ENCODE data around the gene LRFN5. TPM values are rescaled to one million over a fixed set of nuclear protein-coding genes. Genes with fewer than 3 reads are reported as not detected.

The LRFN5 gene
- total RNA-seq, 3 donors from 2014 or later: 1.4 to 5.2 (median 3.2) TPM

- intact Hi-C loops (cut with DNase I; ENCODE audit: low total_unique reads): no loop called here
- Histone ChIP-seq H3K4me3 (no peak overlapping the region), H3K9me3 (no peaks in the 10 kb centered on the region), H3K27ac (peak overlapping the region in 1 of 2 donors; percentile 8), H3K27me3 (no peaks in the 10 kb centered on the region), H3K4me1 (no peaks in the 10 kb centered on the region), H3K36me3 (no peaks in the 10 kb centered on the region)
- no peak for DNase-seq (ENCODE audit: low spot score in 2 of 2)
- TF ChIP-seq POLR2AphosphoS5 (IDR thresholded peaks at IDR 0.05): no peak
- TF ChIP-seq CTCF (IDR thresholded peaks at IDR 0.05): no peak
- no peak for TF ChIP-seq POLR2A (IDR thresholded peaks at IDR 0.05)
Measured at GRCh38 chr14:41830714-41831406, 224.2 kb downstream of the LRFN5 start.

DNA sequence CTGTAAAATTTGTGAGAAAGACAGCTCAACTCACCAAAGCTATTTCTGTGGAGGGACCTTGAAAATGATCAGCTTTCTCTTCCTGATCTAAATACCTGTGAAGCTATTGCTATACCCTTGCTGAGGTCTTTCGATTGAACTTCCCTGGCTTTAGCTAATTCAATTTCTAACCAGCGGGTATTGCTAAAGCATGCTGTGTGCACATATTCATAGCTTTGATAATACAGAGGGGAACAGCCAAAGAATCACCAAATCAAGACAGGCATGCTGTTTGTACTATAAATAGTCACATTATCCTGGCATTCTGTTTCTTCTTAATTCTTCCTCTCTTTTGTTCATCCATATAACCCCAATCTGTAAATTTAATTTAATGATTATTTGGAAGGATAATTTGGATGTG is 233.0 kb downstream of the LRFN5 start:
- no peaks in the 10 kb centered on the region for H3K36me3 ChIP-seq
- intact Hi-C loops (cut with DNase I; ENCODE audit: low total_unique reads): no loop called here
- no peak for TF ChIP-seq POLR2AphosphoS5 (IDR thresholded peaks at IDR 0.05)
- TF ChIP-seq CTCF (IDR thresholded peaks at IDR 0.05): no peak
- no peak for TF ChIP-seq POLR2A (IDR thresholded peaks at IDR 0.05)

GRCh38 chr14:41859336-41859735 is 252.7 kb downstream of the LRFN5 start:
- TF ChIP-seq POLR2AphosphoS5 (IDR thresholded peaks at IDR 0.05) (no peak), CTCF (IDR thresholded peaks at IDR 0.05) (no peak)
- H3K9me3 ChIP-seq: no peaks in the 10 kb centered on the region
- no peaks in the 10 kb centered on the region for H3K36me3 ChIP-seq
- no peak overlapping the region for H3K4me3 ChIP-seq
- H3K27ac ChIP-seq: no peak overlapping the region
- DNase-seq (ENCODE audit: low spot score in 2 of 2): no peak
- H3K27me3 ChIP-seq: no peaks in the 10 kb centered on the region
- no peaks in the 10 kb centered on the region for H3K4me1 ChIP-seq
- intact Hi-C loops (cut with DNase I; ENCODE audit: low total_unique reads): no loop called here

More for the DNA sequence above, 233.0 kb downstream of the LRFN5 start:
- H3K27ac ChIP-seq: no peak overlapping the region
- H3K4me3 ChIP-seq: no peak overlapping the region
- H3K9me3 ChIP-seq: no peaks in the 10 kb centered on the region
- no peaks in the 10 kb centered on the region for H3K27me3 ChIP-seq
- no peaks in the 10 kb centered on the region for H3K4me1 ChIP-seq
- DNase-seq (ENCODE audit: low spot score in 2 of 2): no peak

- intact Hi-C loops (cut with DNase I; ENCODE audit: low total_unique reads): no loop called here
- no peak for DNase-seq (ENCODE audit: low spot score in 2 of 2)
Measured at GRCh38 chr14:41860586-41860985, 253.9 kb downstream of the LRFN5 start.

More at GRCh38 chr14:41860586-41860985, 253.9 kb downstream of the LRFN5 start:
- no peak overlapping the region for H3K4me3 ChIP-seq
- H3K36me3 ChIP-seq: no peaks in the 10 kb centered on the region
- H3K27me3 ChIP-seq: no peaks in the 10 kb centered on the region
- TF ChIP-seq CTCF (IDR thresholded peaks at IDR 0.05): no peak
- no peak for TF ChIP-seq POLR2AphosphoS5 (IDR thresholded peaks at IDR 0.05)
- no peak for TF ChIP-seq POLR2A (IDR thresholded peaks at IDR 0.05)
- no peak overlapping the region for H3K27ac ChIP-seq
- H3K4me1 ChIP-seq: no peaks in the 10 kb centered on the region
- no peaks in the 10 kb centered on the region for H3K9me3 ChIP-seq
